Right atrium auricular region (tissue), 2 donors: ENCODE data around the gene DYNC1H1. TPM values are rescaled to one million over a fixed set of nuclear protein-coding genes. Genes with fewer than 3 reads are reported as not detected.

Experiments
- DNase-seq: peaks from one replicate; pipeline ENCODE4 v3.0.0-alpha.2; 2019; ENCODE audit warnings: low spot score
- H3K27ac ChIP-seq, 2 donors: fragments of 200-600 bp; sonication (generic); 1 replicate in 1 of 2; 2 replicates in 1 of 2; pipeline ENCODE4 v1.5.1; 2016 to 2019
- H3K27me3 ChIP-seq, 2 donors: fragments of 200-600 bp; sonication (generic); one replicate each; pipeline versions ENCODE4 v1.5.1 to v1.6.0; 2017 to 2019
- H3K36me3 ChIP-seq: fragments of 200-600 bp; sonication (generic); one replicate; pipeline ENCODE4 v1.5.1; 2016
- H3K4me1 ChIP-seq, 2 donors: fragments of 200-600 bp; sonication (generic); one replicate each; pipeline versions ENCODE4 v1.5.1 to v1.6.0; 2017 to 2019
- H3K4me3 ChIP-seq, 2 donors: fragments of 200-600 bp; sonication (generic); 1 replicate in 1 of 2; 2 replicates in 1 of 2; pipeline ENCODE4 v1.5.1; 2017 to 2019; ENCODE audit warnings: mild to moderate bottlenecking in 1 of 2, moderate library complexity in 1 of 2
- H3K9me3 ChIP-seq, 2 donors: fragments of 200-600 bp; sonication (generic); one replicate each; pipeline ENCODE4 v1.5.1; 2019
- CTCF ChIP-seq, 2 donors: fragments of 200-600 bp; sonication (generic); IDR thresholded peaks; one replicate each; pipeline ENCODE4 v1.5.1; 2019; ENCODE audit warnings: antibody characterized with exemption in 2 of 2
- total RNA-seq, 2 donors: library from RNA; depleted of rRNA; stranded (reverse); fragments of >200 nt; gene quantifications; one replicate each; pipeline ENCODE4 v1.1.0, GENCODE V29; 2016

DYNC1H1 gene
- total RNA-seq, 2 donors from 2014 or later = 388 to 445 TPM

GRCh38 chr14:102015045-102015685 lies 50.8 kb downstream of the DYNC1H1 start:
- DNase-seq = no peak
- TF ChIP-seq CTCF (IDR thresholded peaks at IDR 0.05) = no peak

GRCh38 chr14:102015771-102016170 lies 51.4 kb downstream of the DYNC1H1 start:
- H3K27me3 ChIP-seq = no peaks in the 10 kb centered on the region
- H3K4me1 ChIP-seq = no peaks in the 10 kb centered on the region
- no peaks in the 10 kb centered on the region for H3K9me3 ChIP-seq
- no peak overlapping the region for H3K4me3 ChIP-seq
- peaks cover 99% of the 10 kb centered on the region for H3K36me3 ChIP-seq
- TF ChIP-seq CTCF (IDR thresholded peaks at IDR 0.05) = no peak
- no peak for DNase-seq
- no peak overlapping the region for H3K27ac ChIP-seq

More at GRCh38 chr14:102015045-102015685, 50.8 kb downstream of the DYNC1H1 start:
- Histone ChIP-seq H3K4me3 (no peak overlapping the region), H3K27me3 (no peaks in the 10 kb centered on the region), H3K9me3 (no peaks in the 10 kb centered on the region), H3K4me1 (no peaks in the 10 kb centered on the region), H3K27ac (no peak overlapping the region), H3K36me3 (peaks cover 99% of the 10 kb centered on the region)

GRCh38 chr14:102016420-102017090 lies 52.2 kb downstream of the DYNC1H1 start:
- no peak overlapping the region for H3K4me3 ChIP-seq
- no peak overlapping the region for H3K27ac ChIP-seq
- H3K36me3 ChIP-seq = peaks cover 99% of the 10 kb centered on the region
- TF ChIP-seq CTCF (IDR thresholded peaks at IDR 0.05) = no peak
- DNase-seq = no peak
- no peaks in the 10 kb centered on the region for H3K27me3 ChIP-seq
- no peaks in the 10 kb centered on the region for H3K9me3 ChIP-seq
- H3K4me1 ChIP-seq = no peaks in the 10 kb centered on the region

- Histone ChIP-seq H3K36me3 (peaks cover 100% of the 10 kb centered on the region), H3K27ac (no peak overlapping the region), H3K4me3 (no peak overlapping the region), H3K9me3 (no peaks in the 10 kb centered on the region), H3K27me3 (no peaks in the 10 kb centered on the region), H3K4me1 (no peaks in the 10 kb centered on the region)
- no peak for TF ChIP-seq CTCF (IDR thresholded peaks at IDR 0.05)
- DNase-seq = no peak
Observed at GRCh38 chr14:102018251-102018650, 53.9 kb downstream of the DYNC1H1 start.

- H3K4me1 ChIP-seq = no peaks in the 10 kb centered on the region
Observed at GRCh38 chr14:102019006-102019540, 54.7 kb downstream of the DYNC1H1 start.

More at GRCh38 chr14:102019006-102019540, 54.7 kb downstream of the DYNC1H1 start:
- no peak for TF ChIP-seq CTCF (IDR thresholded peaks at IDR 0.05)
- DNase-seq = no peak
- Histone ChIP-seq H3K9me3 (no peaks in the 10 kb centered on the region), H3K4me3 (no peak overlapping the region), H3K36me3 (peaks cover 100% of the 10 kb centered on the region), H3K27ac (no peak overlapping the region), H3K27me3 (no peaks in the 10 kb centered on the region)
